Endothelial cell of umbilical vein (primary cell): ENCODE results near the gene NRROS. TPM values are rescaled to one million over a fixed set of nuclear protein-coding genes. Genes with fewer than 3 reads are reported as not detected.

Experiments
- BruUV-seq: library from RNA; stranded (reverse); fragments of 400-500 nt; replicated peaks from 2 replicates; lab custom pipeline; 2021; lab: Mats Ljungman, UMichigan
- CTCF ChIA-PET: fragments of 300-600, 350-600 bp; sonication (Branson Sonifier 250); formaldehyde crosslinking; loops from one replicate; lab custom pipeline; 2021; ENCODE audit warnings: antibody characterized with exemption, inconsistent platforms; lab: Charles Lee
- POLR2A ChIA-PET: fragments of 300-600, 350-600 bp; sonication (Branson Sonifier 250); formaldehyde crosslinking; loops from one replicate; lab custom pipeline; 2021; ENCODE audit warnings: antibody characterized with exemption, inconsistent platforms; lab: Charles Lee
- DNase-seq: peaks from one replicate; pipeline ENCODE4 v3.0.0-alpha.2; 2011; ENCODE audit warnings: low read depth, low spot score
- FAIRE-seq: peaks from 2 replicates; lab custom pipeline; 2011; peaks lifted over from hg19 to GRCh38; lab: Jason Lieb, UNC
- H2AFZ ChIP-seq: 2 replicates; pipeline ENCODE4 v1.6.0; 2012; ENCODE audit warnings: low read depth, low read length, control low read depth, inconsistent platforms
- H3K27ac ChIP-seq: 2 replicates; pipeline ENCODE4 v1.5.1; 2011; ENCODE audit warnings: low read depth, mild to moderate bottlenecking, control low read depth, low read length, moderate library complexity; ENCODE audit not compliant: insufficient read depth
- H3K27me3 ChIP-seq, 2 experiments: 2 replicates each; pipeline versions ENCODE4 v1.6.0 to v1.6.1; 2011; ENCODE audit warnings: low read length in 2 of 2, mixed read lengths in 1 of 2; ENCODE audit not compliant: control insufficient read depth in 2 of 2, insufficient read depth in 2 of 2
- H3K36me3 ChIP-seq, 2 experiments: 2 replicates in 1 of 2; 3 replicates in 1 of 2; pipeline ENCODE4 v1.5.1; 2011; ENCODE audit warnings: low read length in 2 of 2, mild to moderate bottlenecking in 1 of 2, moderate library complexity in 1 of 2; ENCODE audit not compliant: control insufficient read depth in 2 of 2, insufficient read depth in 2 of 2; ENCODE audit errors: extremely low read depth in 1 of 2
- H3K4me1 ChIP-seq: 3 replicates; pipeline ENCODE4 v1.5.1; 2011; ENCODE audit warnings: mild to moderate bottlenecking, low read length; ENCODE audit not compliant: control insufficient read depth, insufficient read depth; ENCODE audit errors: extremely low read depth
- H3K4me2 ChIP-seq: 2 replicates; pipeline ENCODE4 v1.6.1; 2011; ENCODE audit warnings: low read length, control low read depth, mixed read lengths; ENCODE audit not compliant: insufficient read depth
- H3K4me3 ChIP-seq, 3 experiments: fragments of 200-600 bp in 1 of 3; sonication (generic), shearing (Covaris generic) in 1 of 3; replicated peaks in 1 of 3; 2 replicates each; pipeline ENCODE4 v1.5.1; 2011 to 2016; ENCODE audit warnings: control low read depth in 3 of 3, low read length in 3 of 3, mild to moderate bottlenecking in 2 of 3, inconsistent platforms in 1 of 3, low read depth in 1 of 3, moderate library complexity in 1 of 3; ENCODE audit not compliant: insufficient read depth in 1 of 3
- H3K79me2 ChIP-seq: 2 replicates; pipeline ENCODE4 v1.6.0; 2012; ENCODE audit warnings: low read length, inconsistent platforms; ENCODE audit not compliant: control insufficient read depth, insufficient read depth
- H3K9ac ChIP-seq: replicated peaks from 2 replicates; pipeline ENCODE3; 2011; ENCODE audit warnings: low read length, control low read depth; ENCODE audit not compliant: insufficient read depth; ENCODE audit errors: extremely low read depth
- H3K9me1 ChIP-seq: replicated peaks from 3 replicates; pipeline ENCODE4 v1.6.0; 2011; ENCODE audit warnings: mild to moderate bottlenecking, low read length; ENCODE audit not compliant: control insufficient read depth, insufficient read depth; ENCODE audit errors: extremely low read depth
- H3K9me3 ChIP-seq: replicated peaks from 2 replicates; pipeline ENCODE4 v1.5.1; 2012; ENCODE audit warnings: low read length, inconsistent platforms; ENCODE audit not compliant: control insufficient read depth, insufficient read depth
- H4K20me1 ChIP-seq: replicated peaks from 2 replicates; pipeline ENCODE3; 2011; ENCODE audit warnings: mild to moderate bottlenecking, low read length; ENCODE audit not compliant: control insufficient read depth, insufficient read depth; ENCODE audit errors: extremely low read depth
- EZH2 ChIP-seq: IDR thresholded peaks from 2 replicates; pipeline ENCODE4 v1.6.1; 2012; ENCODE audit warnings: borderline replicate concordance, low read depth, mild to moderate bottlenecking, moderate library complexity, low read length, inconsistent platforms; ENCODE audit not compliant: severe bottlenecking
- FOS ChIP-seq: IDR thresholded peaks from 2 replicates; pipeline ENCODE4 v1.6.1; 2011; ENCODE audit warnings: mild to moderate bottlenecking, low read length, moderate library complexity, borderline replicate concordance; ENCODE audit not compliant: insufficient read depth
- GATA2 ChIP-seq: IDR thresholded peaks from 2 replicates; pipeline ENCODE4 v1.7.0; 2011; ENCODE audit warnings: low read depth, mild to moderate bottlenecking, moderate library complexity, mixed read lengths, low read length; ENCODE audit not compliant: insufficient read length, insufficient read depth
- JUN ChIP-seq: IDR thresholded peaks from 2 replicates; pipeline ENCODE4 v1.6.1; 2011; ENCODE audit warnings: borderline replicate concordance, low read depth; ENCODE audit not compliant: insufficient read length, insufficient read depth
- MYC ChIP-seq: IDR thresholded peaks from one replicate; pipeline ENCODE4 v1.6.1; 2011; ENCODE audit warnings: mild to moderate bottlenecking, low read depth, low read length
- POLR2A ChIP-seq: IDR thresholded peaks from 2 replicates; pipeline ENCODE4 v1.6.1; 2012; ENCODE audit warnings: low read depth, mild to moderate bottlenecking, control low read depth, low read length
- POLR2AphosphoS5 ChIP-seq: IDR thresholded peaks from 2 replicates; pipeline ENCODE4 v1.6.1; 2012; ENCODE audit warnings: low read depth, mild to moderate bottlenecking, control low read depth, low read length, moderate library complexity; ENCODE audit not compliant: insufficient read depth
- dilution Hi-C: fragments of 300-500 bp; cut with MboI; formaldehyde crosslinking; loops from one replicate; pipeline ENCODE4 v1.15.0; 2019; ENCODE audit warnings: low sequenced_read_pairs; ENCODE audit not compliant: extremely low pct_ligation_motif_present
- intact Hi-C: fragments of 100-400 bp; cut with micrococcal nuclease; formaldehyde crosslinking; loops from one replicate; pipeline ENCODE4 v1.10.0; 2022
- polyA plus RNA-seq, 4 experiments: library from polyadenylated mRNA; depleted of rRNA in 3 of 4; stranded (reverse) in 3 of 4; unstranded in 1 of 4; fragments of >200 nt; gene quantifications; 2 replicates each; pipeline versions ENCODE4 v1.2.1 to v1.2.3, GENCODE V29; 2011 to 2012; ENCODE audit warnings: missing spikeins in 1 of 4
- total RNA-seq: library from RNA; stranded (reverse); gene quantifications from 2 replicates; pipeline ENCODE4 v1.2.3, GENCODE V29; 2021
- TF ChIP-seq, protein P1 (sequence below), 2 donors: IDR thresholded peaks; 1 replicate in 1 of 2; 2 replicates in 1 of 2; pipeline ENCODE4 v1.5.1; 2011; ENCODE audit warnings: low read length in 2 of 2, mild to moderate bottlenecking in 2 of 2, moderate library complexity in 2 of 2, control low read depth in 1 of 2, inconsistent platforms in 1 of 2, low read depth in 1 of 2; ENCODE audit not compliant: insufficient read depth in 1 of 2; ENCODE audit errors: extremely low read depth in 1 of 2
- TF ChIP-seq, protein P2 (sequence below): IDR thresholded peaks from 2 replicates; pipeline ENCODE4 v1.6.1; 2011; ENCODE audit not compliant: insufficient read depth, insufficient read length

Gene NRROS
- total and polyA plus RNA-seq, 2 donors (not counting 3 experiments of a cell fraction or from before 2014, with no cell fraction given), result 8.1 to 15.6 TPM

DNA sequence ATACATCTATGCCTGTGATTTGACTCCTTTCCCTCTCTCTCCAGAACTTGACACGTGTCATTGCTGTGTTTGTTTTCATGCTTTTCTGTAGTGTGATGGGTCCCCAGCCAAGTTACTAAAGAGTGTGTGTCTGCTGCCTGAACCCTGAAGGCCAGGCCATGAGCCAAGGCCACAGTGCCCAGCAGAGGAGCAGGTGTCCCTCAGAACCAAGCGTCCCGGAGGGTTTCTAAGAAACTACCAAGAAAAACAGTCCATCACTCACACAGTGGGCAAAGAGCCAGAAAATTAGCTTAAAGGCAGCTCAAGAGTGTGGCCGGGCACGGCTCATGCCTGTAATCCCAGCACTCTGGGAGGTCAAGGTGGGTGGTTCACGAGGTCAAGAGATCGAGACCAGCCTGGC, 35.8 kb upstream of the NRROS start:
- no peak overlapping the region for H3K9ac ChIP-seq
- no peak overlapping the region for H3K4me2 ChIP-seq
- no peaks in the 10 kb centered on the region for H3K79me2 ChIP-seq
- dilution Hi-C loops (no loop called here), intact Hi-C loops (no loop called here)
- TF ChIP-seq MYC (no peak), GATA2 (no peak)
- TF ChIP-seq, protein P1, sequence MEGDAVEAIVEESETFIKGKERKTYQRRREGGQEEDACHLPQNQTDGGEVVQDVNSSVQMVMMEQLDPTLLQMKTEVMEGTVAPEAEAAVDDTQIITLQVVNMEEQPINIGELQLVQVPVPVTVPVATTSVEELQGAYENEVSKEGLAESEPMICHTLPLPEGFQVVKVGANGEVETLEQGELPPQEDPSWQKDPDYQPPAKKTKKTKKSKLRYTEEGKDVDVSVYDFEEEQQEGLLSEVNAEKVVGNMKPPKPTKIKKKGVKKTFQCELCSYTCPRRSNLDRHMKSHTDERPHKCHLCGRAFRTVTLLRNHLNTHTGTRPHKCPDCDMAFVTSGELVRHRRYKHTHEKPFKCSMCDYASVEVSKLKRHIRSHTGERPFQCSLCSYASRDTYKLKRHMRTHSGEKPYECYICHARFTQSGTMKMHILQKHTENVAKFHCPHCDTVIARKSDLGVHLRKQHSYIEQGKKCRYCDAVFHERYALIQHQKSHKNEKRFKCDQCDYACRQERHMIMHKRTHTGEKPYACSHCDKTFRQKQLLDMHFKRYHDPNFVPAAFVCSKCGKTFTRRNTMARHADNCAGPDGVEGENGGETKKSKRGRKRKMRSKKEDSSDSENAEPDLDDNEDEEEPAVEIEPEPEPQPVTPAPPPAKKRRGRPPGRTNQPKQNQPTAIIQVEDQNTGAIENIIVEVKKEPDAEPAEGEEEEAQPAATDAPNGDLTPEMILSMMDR (IDR thresholded peaks at IDR 0.05; ENCODE audit: extremely low read depth in 1 of 2, insufficient read depth in 1 of 2, low read depth in 1 of 2, low read length in 2 of 2), result no peak
- TF ChIP-seq, protein P2, sequence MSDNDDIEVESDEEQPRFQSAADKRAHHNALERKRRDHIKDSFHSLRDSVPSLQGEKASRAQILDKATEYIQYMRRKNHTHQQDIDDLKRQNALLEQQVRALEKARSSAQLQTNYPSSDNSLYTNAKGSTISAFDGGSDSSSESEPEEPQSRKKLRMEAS, result no peak
- no peaks in the 10 kb centered on the region for H3K36me3 ChIP-seq
- no peak for FAIRE-seq
- no peak overlapping the region for H3K4me3 ChIP-seq
- no peaks in the 10 kb centered on the region for H3K4me1 ChIP-seq
- H3K9me1 ChIP-seq, result no peaks in the 10 kb centered on the region
- peaks cover 0 to 5% of the 10 kb centered on the region in 2 experiments for H3K27me3 ChIP-seq
- ChIA-PET POLR2A (no interaction called here), CTCF (interaction anchor here (1.0 to 1.9 kb wide), 4 partner anchors 69 to 81 kb away, joined by 3 to 4 read pairs (median 3); no protein-coding TSS in a partner anchor)
- H2AFZ ChIP-seq, result no peak overlapping the region
- BruUV-seq, result no TSS peak
- no peaks in the 10 kb centered on the region for H3K9me3 ChIP-seq
- H4K20me1 ChIP-seq, result no peaks in the 10 kb centered on the region
- DNase-seq, result no peak
- no peak overlapping the region for H3K27ac ChIP-seq

DNA sequence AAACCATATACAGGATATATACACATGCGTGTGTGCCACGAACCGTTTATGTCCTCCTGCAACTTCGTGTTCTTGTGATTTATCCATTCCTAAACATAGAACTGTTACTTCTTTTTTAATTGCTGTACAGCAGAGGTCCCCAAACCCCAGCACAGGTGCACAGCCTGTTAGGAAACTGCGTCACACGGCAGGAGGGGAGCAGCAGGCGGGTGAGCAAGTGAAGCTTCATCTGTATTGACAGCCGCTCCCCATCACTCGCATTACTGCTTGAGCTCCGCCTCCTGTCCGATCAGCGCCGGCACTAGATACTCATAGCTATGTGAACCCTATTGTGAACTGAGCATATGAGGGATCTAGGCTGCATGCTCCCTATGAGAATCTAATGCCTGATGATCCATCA, 34.9 kb upstream of the NRROS start:
- intact Hi-C loops (no loop called here), dilution Hi-C loops (no loop called here)
- Histone ChIP-seq H3K4me3 (no peak overlapping the region), H3K9me1 (no peaks in the 10 kb centered on the region), H2AFZ (no peak overlapping the region), H4K20me1 (no peaks in the 10 kb centered on the region), H3K9ac (no peak overlapping the region), H3K9me3 (no peaks in the 10 kb centered on the region), H3K27me3 (peaks cover 0 to 5% of the 10 kb centered on the region in 2 experiments), H3K4me1 (peaks cover 2% of the 10 kb centered on the region), H3K79me2 (no peaks in the 10 kb centered on the region), H3K27ac (no peak overlapping the region), H3K36me3 (no peaks in the 10 kb centered on the region), H3K4me2 (no peak overlapping the region)
- DNase-seq (no peak), FAIRE-seq (no peak)
- CTCF ChIA-PET, result interaction anchor here (1.0 to 1.9 kb wide), 4 partner anchors 70 to 233 kb away, joined by 3 to 4 read pairs (median 3); no protein-coding TSS in a partner anchor
- BruUV-seq, result no TSS peak
- TF ChIP-seq EZH2 (no peak), FOS (no peak), MYC (no peak), GATA2 (no peak), POLR2AphosphoS5 (no peak), POLR2A (no peak), JUN (no peak)
- TF ChIP-seq, protein P1 (IDR thresholded peaks at IDR 0.05; ENCODE audit: extremely low read depth in 1 of 2, insufficient read depth in 1 of 2, low read depth in 1 of 2, low read length in 2 of 2), result no peak
- TF ChIP-seq, protein P2, result no peak
- POLR2A ChIA-PET, result no interaction called here
